ENCODE results near the gene GDF15.

DNA sequence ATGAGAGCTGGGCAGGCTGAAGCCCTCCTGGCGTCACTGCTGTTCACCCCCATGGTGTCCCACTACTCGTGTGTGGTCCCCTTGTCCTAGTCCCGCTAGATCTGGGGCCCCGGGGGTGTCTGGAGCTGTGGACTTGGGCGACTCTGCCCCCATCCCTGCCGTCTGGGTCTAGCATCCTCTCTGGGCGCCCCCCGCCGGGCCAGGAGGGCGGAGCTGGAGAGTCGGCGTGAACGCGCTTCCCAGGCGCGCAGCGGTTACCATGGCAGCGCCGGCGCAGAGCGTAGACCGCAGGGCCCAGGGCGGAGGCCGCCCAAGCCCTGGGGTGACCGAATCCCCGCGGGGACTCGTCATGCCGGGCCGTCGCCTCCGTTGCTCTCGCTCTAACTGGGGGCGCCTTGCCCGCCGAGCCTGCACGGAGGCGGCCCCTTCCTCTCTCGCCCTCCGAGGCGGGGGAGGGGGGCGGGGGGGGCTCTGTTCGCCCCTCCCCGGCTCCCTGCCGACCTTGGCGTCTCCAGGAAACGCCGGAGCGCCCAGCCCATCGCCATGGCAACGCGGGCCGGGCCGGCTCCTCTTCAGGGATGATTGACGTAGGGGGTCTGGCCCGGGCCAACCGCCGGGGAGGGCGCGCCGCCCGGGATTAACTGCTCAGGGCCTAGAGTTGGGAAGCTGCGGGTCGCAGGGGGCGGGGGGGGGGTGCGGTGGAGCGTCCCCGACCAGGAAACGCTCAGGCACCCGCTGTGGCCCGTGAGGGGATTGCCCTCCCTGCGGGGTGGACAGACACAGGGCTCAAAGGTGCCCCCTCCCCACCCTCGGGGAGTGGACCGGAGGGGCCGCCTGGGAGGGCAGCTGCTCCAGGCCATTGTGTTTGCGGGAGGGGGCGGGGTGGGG is 43.1 kb downstream of the GDF15 start:
- TF ChIP-seq, protein P1, sequence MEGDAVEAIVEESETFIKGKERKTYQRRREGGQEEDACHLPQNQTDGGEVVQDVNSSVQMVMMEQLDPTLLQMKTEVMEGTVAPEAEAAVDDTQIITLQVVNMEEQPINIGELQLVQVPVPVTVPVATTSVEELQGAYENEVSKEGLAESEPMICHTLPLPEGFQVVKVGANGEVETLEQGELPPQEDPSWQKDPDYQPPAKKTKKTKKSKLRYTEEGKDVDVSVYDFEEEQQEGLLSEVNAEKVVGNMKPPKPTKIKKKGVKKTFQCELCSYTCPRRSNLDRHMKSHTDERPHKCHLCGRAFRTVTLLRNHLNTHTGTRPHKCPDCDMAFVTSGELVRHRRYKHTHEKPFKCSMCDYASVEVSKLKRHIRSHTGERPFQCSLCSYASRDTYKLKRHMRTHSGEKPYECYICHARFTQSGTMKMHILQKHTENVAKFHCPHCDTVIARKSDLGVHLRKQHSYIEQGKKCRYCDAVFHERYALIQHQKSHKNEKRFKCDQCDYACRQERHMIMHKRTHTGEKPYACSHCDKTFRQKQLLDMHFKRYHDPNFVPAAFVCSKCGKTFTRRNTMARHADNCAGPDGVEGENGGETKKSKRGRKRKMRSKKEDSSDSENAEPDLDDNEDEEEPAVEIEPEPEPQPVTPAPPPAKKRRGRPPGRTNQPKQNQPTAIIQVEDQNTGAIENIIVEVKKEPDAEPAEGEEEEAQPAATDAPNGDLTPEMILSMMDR (IDR thresholded peaks at IDR 0.05; ENCODE audit: low read depth, low read length) = no peak
- TF ChIP-seq POLR2A (IDR thresholded peaks at IDR 0.05; ENCODE audit: extremely low read depth, insufficient read length) (no peak), MYC (IDR thresholded peaks at IDR 0.05; ENCODE audit: low read depth, low read length) (no peak), MAX (IDR thresholded peaks at IDR 0.05; ENCODE audit: low read depth, low read length) (no peak)

All from NB4 (cell line).